ENCODE data around the gene DTNBP1. TPM values are rescaled to one million over a fixed set of nuclear protein-coding genes. Genes with fewer than 3 reads are reported as not detected.
A peak's percentile ranks its signal among the peaks of the same experiment; 100 is the strongest.

DTNBP1 gene
- total and polyA plus RNA-seq, 2 of the 13 experiments (the other 11 are each of a cell fraction or from before 2014, with no cell fraction given) = 6.6 to 19.1 TPM

DNA sequence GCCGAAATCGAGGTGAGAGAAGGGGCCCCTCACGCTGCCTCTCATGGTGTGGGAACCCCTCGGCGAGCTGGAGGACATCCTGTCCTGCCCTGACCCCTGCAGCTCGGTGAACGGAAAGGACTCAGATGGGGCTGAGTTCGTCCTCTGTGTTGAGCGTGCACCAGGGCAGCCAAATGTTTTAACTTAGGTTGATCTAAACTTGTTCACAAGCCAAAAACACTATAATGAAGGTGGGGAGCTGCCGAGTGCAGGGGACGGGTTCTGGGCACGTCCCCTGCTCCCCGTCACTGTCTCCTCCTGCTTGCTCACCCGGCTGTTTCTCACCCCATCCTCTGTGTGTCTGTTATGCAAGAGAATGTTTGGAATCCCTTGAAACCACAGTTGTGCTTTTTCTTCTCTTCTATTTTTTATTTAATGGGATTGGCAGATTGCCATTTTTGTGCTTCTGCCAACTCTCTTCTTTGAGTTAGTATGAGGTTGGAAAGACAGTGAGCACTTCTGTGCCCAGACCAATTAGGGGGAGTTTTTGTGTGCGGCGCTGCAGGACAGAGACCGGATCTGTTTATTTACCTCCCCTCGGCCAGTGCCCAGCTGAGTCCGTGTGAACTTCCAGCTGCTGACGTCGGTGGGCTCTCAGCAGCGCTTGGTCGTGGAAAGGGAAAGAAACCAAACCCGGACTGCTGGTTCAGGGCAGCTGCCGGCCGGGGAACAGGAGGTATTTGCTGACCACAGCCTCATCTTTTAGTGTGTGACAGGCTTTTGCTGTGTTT lies 158.1 kb downstream of the DTNBP1 start (continued):
- TF ChIP-seq ZMYM4 (CRISPR knock-in tag; IDR thresholded peaks at IDR 0.05) (peak; percentile 42; the same call in 1 of the 2 replicates), NR2F6 (IDR thresholded peaks at IDR 0.05) (0 out of 2 replicates have a peak, but pooled peaks have one; percentile 36), NR2F6 (CRISPR knock-in tag; IDR thresholded peaks at IDR 0.05) (peak; percentile 29; the same call in 1 of the 2 replicates), ZNF331 (CRISPR knock-in tag; IDR thresholded peaks at IDR 0.05) (peak; percentile 66; the same call in 1 of the 2 replicates), ZNF839 (CRISPR knock-in tag; IDR thresholded peaks at IDR 0.05; ENCODE audit: borderline replicate concordance) (no peak), ZNF644 (CRISPR knock-in tag; IDR thresholded peaks at IDR 0.05; ENCODE audit: low read depth) (peak; percentile 60; the same call in 1 of the 2 replicates), MAFF (IDR thresholded peaks at IDR 0.05; ENCODE audit: low read depth, low read length) (0 out of 2 replicates have a peak, but pooled peaks have one; percentile 24), NCOR1 (IDR thresholded peaks at IDR 0.05; ENCODE audit: borderline replicate concordance, low read length) (peak; percentile 81; the same call in 1 of the 2 replicates), ZNF441 (CRISPR knock-in tag; IDR thresholded peaks at IDR 0.05; ENCODE audit: borderline replicate concordance) (0 out of 2 replicates have a peak, but pooled peaks have one; percentile 80), TBX2 (CRISPR knock-in tag; IDR thresholded peaks at IDR 0.05; ENCODE audit: borderline replicate concordance) (peak; percentile 55; the same call in 1 of the 2 replicates), FOXA1 (IDR thresholded peaks at IDR 0.05) (no peak), FOXA1 (CRISPR knock-in tag; IDR thresholded peaks at IDR 0.05) (peak; percentile 76), MZF1 (CRISPR knock-in tag; IDR thresholded peaks at IDR 0.05; ENCODE audit: borderline replicate concordance) (no peak), PHF20 (CRISPR knock-in tag; IDR thresholded peaks at IDR 0.05) (no peak), ZKSCAN1 (IDR thresholded peaks at IDR 0.05; ENCODE audit: low read length) (no peak), NR2C2 (CRISPR knock-in tag; IDR thresholded peaks at IDR 0.05; ENCODE audit: borderline replicate concordance) (0 out of 2 replicates have a peak, but pooled peaks have one; percentile 16), BCL6 (CRISPR knock-in tag; IDR thresholded peaks at IDR 0.05) (peak; percentile 90), REXO4 (CRISPR knock-in tag; IDR thresholded peaks at IDR 0.05; ENCODE audit: borderline replicate concordance) (no peak)
- TF ChIP-seq, protein P1, sequence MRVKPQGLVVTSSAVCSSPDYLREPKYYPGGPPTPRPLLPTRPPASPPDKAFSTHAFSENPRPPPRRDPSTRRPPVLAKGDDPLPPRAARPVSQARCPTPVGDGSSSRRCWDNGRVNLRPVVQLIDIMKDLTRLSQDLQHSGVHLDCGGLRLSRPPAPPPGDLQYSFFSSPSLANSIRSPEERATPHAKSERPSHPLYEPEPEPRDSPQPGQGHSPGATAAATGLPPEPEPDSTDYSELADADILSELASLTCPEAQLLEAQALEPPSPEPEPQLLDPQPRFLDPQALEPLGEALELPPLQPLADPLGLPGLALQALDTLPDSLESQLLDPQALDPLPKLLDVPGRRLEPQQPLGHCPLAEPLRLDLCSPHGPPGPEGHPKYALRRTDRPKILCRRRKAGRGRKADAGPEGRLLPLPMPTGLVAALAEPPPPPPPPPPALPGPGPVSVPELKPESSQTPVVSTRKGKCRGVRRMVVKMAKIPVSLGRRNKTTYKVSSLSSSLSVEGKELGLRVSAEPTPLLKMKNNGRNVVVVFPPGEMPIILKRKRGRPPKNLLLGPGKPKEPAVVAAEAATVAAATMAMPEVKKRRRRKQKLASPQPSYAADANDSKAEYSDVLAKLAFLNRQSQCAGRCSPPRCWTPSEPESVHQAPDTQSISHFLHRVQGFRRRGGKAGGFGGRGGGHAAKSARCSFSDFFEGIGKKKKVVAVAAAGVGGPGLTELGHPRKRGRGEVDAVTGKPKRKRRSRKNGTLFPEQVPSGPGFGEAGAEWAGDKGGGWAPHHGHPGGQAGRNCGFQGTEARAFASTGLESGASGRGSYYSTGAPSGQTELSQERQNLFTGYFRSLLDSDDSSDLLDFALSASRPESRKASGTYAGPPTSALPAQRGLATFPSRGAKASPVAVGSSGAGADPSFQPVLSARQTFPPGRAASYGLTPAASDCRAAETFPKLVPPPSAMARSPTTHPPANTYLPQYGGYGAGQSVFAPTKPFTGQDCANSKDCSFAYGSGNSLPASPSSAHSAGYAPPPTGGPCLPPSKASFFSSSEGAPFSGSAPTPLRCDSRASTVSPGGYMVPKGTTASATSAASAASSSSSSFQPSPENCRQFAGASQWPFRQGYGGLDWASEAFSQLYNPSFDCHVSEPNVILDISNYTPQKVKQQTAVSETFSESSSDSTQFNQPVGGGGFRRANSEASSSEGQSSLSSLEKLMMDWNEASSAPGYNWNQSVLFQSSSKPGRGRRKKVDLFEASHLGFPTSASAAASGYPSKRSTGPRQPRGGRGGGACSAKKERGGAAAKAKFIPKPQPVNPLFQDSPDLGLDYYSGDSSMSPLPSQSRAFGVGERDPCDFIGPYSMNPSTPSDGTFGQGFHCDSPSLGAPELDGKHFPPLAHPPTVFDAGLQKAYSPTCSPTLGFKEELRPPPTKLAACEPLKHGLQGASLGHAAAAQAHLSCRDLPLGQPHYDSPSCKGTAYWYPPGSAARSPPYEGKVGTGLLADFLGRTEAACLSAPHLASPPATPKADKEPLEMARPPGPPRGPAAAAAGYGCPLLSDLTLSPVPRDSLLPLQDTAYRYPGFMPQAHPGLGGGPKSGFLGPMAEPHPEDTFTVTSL (CRISPR knock-in tag; IDR thresholded peaks at IDR 0.05; ENCODE audit: borderline replicate concordance) = peak; percentile 19; the same call in 1 of the 2 replicates
- TF ChIP-seq, protein P2, sequence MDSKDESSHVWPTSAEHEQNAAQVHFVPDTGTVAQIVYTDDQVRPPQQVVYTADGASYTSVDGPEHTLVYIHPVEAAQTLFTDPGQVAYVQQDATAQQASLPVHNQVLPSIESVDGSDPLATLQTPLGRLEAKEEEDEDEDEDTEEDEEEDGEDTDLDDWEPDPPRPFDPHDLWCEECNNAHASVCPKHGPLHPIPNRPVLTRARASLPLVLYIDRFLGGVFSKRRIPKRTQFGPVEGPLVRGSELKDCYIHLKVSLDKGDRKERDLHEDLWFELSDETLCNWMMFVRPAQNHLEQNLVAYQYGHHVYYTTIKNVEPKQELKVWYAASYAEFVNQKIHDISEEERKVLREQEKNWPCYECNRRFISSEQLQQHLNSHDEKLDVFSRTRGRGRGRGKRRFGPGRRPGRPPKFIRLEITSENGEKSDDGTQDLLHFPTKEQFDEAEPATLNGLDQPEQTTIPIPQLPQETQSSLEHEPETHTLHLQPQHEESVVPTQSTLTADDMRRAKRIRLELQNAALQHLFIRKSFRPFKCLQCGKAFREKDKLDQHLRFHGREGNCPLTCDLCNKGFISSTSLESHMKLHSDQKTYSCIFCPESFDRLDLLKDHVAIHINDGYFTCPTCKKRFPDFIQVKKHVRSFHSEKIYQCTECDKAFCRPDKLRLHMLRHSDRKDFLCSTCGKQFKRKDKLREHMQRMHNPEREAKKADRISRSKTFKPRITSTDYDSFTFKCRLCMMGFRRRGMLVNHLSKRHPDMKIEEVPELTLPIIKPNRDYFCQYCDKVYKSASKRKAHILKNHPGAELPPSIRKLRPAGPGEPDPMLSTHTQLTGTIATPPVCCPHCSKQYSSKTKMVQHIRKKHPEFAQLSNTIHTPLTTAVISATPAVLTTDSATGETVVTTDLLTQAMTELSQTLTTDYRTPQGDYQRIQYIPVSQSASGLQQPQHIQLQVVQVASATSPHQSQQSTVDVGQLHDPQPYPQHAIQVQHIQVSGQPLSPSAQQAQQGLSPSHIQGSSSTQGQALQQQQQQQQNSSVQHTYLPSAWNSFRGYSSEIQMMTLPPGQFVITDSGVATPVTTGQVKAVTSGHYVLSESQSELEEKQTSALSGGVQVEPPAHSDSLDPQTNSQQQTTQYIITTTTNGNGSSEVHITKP (CRISPR knock-in tag; IDR thresholded peaks at IDR 0.05; ENCODE audit: low read depth) = peak; percentile 74; the same call in 1 of the 2 replicates
- TF ChIP-seq, protein P3, sequence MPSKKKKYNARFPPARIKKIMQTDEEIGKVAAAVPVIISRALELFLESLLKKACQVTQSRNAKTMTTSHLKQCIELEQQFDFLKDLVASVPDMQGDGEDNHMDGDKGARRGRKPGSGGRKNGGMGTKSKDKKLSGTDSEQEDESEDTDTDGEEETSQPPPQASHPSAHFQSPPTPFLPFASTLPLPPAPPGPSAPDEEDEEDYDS (CRISPR knock-in tag; IDR thresholded peaks at IDR 0.05) = 0 out of 2 replicates have a peak, but pooled peaks have one; percentile 32

All from HepG2 (cell line).